Activated CD4-positive, alpha-beta T cell treated with anti-CD3 and anti-CD28 coated beads for 48 hours (primary cell): ENCODE results near the gene TXNDC11.

Experiments used
- DNase-seq: peaks from one replicate; pipeline ENCODE4 v3.0.0-alpha.2; 2020

Gene TXNDC11

DNA sequence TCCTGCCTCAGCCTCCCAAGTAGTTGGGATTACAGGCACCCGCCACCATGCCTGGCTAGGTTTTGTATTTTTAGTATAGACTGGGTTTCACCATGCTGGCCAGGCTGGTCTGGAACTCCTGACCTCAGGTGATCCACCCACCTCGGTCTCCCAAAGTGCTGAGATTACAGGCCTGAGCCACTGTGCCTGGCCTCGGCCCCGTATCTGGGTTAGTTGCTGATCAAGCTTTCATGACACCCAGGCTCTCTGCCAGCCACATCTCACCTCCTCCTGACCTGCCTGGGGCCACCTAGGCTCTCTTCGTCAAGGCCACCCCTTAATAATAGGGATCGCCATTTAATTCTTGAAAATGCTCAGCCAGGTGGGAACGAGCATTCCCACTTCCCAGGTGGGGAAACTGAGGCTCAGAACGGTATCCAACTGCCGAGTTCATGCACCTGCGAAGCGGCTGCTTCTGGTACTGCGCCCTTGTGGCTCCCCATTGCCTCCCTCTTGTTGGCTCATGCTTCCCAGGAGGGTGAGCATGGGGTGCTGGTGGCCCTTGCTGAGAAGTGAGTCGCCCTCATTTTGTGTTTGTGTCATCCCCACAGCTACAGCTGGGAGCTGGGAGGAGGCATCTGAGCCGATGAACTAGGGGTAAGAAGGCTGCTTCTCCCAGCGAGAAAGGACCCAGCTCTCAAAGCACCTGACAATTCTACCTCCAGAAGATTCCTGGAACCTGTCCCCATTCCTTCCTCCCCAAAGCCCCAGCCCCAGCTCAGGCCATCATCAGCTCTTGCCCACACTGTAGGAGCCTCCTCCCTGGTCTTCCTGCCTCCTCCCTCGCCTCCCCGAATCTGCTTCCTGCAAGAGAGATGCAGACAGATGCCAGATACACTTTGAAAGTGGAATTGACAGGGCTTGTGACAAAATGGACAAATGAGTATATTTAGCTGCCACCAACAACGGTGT is 91.7 kb downstream of the TXNDC11 start:
- DNase-seq = no peak

DNA sequence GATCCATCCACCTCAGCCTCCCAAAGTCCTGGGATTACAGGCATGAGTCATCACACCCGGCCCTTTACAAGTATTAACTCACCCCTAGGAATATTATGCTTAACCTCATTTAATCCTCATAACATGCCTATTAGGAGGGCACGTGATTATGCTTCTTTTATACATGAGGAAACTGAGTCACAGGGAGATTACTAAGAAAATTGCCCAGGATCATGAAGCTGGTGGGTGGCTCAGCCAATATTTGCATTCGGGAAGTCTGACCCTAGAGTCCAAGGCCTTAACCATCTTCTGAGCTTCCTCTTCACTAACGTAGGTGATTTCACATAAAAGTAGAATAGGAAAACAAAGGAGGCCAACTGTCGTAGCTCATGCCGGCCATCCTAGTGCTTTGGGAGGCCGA is 93.4 kb downstream of the TXNDC11 start:
- DNase-seq = no peak

DNA sequence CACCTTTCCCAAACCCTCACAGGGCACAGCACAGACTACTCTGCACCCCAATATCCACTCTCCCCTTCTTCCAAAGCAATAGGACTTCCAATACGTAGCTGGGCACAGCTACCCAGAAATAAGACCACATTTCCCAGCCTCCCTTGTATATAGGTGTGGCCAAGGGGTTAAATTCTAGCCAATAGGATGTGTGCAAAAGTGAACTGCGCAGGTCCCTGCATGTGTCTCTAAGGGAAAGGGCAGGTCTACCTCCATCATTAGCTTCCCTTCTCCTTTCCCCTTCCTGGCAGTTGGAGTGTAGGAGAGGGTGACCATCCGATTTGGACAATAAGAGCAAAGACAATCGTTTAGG is 99.9 kb downstream of the TXNDC11 start:
- DNase-seq = no peak

DNA sequence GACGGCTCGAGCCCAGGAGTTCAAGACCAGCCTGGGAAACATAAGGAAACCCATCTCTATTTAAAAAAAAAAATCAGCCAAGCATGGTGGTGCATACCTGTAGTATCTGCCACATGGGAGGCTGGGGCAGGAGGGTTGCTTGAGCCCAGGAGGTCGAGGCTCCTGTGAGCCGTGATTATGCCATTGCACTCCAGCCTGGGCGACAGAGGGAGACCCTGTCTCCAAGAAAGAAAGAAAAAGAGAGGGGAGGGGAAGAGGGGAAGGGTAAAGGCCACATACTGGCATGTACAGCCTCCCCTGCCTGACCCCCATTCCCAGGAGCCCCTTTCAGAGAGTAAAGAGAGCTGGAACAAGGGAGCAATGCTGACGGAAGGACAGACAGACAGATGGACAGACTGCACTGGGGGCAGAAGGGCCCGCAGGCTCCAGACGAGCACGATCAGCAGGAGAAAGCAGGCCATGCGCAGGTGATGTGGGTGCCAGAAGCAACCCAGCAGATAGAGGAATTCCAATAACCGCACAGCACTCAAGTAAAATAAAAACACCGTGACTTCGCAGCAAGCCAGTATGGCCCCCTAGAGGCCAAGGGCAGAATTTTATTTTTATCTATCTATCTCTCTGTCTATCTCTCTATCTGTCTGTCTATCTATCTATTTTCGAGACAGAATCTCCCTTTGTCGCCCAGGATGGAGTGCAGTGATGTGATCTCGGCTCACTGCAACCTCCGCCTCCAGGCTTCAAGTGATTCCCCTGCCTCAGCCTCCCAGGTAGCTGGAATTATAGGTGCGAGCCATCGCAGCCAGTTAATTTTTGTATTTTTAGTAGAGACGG is 101.5 kb downstream of the TXNDC11 start:
- no peak for DNase-seq

DNA sequence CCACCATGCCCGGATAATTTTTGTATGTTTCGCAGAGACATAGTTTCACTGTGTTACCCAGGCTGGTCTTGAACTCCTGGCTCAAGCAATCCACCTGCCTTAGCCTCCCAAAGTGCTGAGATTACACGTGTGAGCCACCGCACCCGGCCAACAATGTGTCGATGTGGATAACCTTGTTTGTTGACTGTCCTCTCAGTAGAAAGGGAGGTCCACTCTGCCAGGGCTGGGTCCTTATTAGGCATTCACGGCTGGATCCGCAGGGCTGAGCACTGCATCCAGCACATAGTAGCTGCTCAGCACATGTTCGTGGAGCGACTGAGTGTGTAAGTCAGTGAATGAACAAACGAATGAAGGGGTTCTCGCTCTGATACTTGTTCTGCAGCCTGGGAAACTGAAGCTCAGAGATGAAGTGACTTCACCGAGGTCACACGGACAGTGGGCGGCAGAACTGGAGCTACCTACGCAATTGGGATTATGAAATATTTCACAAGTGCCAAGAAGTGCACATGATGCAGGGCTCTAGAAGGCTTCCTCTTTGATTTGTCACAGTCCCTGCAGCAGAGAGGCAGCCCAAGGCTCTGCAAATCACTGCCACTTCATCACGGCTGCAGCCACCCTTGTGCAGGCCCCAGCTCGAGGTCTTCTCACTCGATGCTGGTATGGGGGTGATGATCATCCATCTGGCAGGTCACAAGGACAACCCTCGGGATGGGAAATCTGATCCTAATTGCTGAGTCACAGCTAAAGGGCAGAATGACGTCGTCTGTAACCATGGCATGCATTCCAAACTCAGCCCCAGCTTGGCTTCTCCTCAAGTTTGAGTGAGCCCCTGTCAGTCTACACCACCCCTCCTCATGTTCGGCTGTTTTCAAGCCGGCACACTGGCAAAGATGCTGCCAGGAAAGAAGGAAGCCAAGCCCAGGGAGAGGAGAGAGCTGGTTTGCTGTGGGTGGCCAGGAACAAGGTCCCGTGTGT is 102.4 kb downstream of the TXNDC11 start:
- no peak for DNase-seq

DNA sequence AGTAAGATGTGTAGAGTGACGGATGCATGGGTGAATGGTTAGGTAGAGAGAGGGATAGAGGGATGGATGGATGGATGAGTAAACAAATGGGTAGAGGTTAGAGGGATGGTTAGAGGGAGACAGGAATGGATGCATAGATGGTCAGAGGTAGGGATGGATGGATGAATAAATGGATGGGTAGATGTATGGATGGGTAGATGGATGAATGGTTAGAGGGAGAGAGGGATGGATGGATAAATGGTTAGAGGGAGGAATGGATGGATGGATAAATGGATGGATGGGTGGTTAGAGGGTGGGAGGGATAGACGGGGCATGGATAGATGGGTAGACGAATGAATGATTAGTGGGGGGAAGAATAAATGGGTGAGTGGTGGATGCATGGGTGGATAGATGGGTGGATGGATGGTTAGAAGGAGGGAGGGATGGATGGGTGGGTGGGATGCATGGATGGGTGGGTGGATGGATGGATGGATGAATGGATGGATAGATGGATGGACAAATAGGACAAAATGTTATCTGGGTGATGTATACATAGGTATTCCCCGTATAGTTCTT is 103.6 kb downstream of the TXNDC11 start:
- DNase-seq = no peak

DNA sequence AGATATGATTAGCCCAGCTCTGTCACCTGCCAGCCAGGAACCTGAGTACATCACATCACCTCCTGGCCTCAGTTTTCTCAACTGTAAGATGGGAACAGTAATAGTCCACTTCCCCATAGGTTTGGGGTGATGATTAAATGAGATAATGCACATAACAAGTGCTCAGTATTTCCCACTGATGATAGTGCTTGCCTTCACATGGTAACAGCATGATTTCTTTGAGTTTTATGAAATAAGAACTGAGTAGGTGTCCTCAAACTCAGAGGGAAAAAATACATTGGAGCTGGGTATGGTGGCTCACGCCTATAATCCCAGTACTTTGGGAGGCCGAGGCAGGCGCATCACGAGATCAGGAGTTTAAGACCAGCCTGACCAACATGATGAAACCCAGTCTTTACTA is 104.5 kb downstream of the TXNDC11 start:
- DNase-seq = no peak

DNA sequence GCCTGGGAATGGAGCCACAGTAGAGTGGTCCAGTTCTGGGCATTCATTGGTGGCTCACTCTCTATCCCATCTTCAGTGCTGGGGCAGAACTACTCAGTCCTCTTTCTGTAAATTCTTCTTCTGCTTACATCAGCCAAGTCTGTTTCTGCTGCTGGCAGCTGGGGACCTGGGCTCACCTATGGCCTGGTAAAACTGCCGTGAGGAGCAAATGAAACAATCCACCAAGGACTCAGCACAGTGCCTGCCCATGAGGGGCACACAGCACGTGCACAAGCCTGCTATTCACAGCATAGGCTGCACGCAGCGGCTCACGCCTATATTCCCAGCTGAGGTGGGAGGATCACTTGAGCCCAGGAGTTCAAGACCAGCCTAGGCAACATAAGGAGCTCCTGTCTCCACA is 105.3 kb downstream of the TXNDC11 start:
- DNase-seq = no peak

DNA sequence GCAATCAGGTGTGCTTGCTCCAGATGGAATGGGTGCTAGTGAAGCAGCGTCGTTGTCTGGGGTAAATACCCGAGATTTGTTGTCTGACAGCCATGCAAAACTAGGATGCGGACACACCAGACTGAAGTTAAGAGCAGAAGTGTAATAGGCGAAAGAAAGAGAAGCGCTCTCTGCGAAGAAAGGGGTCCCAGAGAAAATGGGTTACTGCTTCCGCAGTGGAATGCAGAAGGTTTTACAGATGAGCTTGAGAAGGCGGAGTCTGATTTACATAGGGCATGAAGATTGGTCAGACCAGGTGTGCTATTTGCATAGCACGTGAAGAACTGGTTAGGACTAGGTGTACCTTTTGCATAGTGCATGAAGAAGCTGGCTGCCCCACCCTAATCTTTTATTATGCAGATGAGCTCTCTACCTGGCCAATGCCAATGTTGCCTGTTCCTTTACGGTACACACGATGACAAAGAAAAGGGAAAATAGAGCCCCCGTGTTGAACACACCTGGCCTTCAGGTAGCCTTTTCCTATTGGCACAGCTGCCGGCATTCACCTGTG is 106.4 kb downstream of the TXNDC11 start:
- DNase-seq = no peak

DNA sequence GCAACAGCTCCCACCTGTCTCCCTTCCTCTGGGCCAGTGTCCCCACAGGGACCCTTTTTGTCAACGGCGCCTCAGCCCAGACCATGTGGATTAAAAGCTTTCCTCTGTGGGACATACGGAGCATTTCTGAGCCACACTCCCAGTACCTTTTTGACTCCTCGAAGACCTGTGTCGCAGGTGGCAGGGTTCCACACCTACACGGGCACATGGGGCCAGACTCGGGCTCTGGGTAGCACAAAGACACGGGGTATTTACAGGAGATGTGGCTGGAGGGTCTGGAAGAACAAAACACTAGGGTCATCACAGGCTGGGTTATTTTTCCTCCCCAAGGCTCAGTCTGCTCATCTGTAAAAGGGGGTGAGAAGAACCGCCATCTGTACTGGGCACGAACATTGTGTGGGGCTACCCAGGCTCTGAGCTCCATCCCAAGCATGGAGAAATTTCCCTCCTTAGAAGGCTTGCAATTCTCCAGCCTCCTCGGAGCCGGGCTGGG is 106.9 kb downstream of the TXNDC11 start:
- DNase-seq = no peak

DNA sequence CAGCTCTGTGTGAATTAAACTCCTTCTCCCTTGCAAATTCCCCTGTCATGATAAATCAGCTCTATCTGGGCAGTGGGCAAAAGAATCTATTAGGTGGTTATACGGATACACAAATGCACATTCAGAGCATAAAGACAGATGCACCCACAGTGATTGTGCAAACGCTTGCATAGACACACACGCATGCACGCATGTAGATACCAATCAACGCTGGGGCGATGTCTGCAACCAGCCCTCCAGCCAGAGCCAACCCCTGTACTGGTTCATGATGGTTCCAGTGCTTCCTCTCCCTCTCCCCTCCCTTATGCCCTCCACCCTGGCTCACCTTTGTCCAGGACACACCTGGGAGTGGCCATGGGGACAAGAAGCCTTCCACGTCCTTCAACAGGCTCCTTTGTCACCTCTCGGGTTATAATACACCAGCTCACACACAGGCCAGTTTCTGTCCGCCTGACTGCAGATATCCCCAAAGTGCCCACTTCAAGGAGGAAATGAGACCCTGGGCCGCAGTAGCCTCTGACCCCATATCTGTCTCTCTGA is 107.5 kb downstream of the TXNDC11 start:
- no peak for DNase-seq

DNA sequence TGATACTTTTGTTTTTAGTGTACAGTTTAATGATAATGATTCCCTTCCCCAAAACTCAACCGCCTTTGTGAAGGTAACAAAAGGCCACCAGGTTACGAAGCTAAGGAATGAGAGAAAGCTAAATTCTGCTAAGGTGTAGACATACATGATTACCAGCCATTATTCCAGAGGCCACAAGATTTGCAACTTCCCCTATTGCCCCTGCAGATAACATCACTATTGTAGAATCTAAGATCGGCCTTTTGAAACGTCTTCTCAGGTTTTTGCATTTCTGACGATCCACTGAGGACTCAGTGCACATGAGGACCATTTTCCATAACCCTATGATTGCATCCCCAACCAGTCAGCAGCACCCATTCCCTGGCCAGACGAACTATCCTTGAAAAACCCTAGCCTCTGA is 108.3 kb downstream of the TXNDC11 start:
- no peak for DNase-seq

DNA sequence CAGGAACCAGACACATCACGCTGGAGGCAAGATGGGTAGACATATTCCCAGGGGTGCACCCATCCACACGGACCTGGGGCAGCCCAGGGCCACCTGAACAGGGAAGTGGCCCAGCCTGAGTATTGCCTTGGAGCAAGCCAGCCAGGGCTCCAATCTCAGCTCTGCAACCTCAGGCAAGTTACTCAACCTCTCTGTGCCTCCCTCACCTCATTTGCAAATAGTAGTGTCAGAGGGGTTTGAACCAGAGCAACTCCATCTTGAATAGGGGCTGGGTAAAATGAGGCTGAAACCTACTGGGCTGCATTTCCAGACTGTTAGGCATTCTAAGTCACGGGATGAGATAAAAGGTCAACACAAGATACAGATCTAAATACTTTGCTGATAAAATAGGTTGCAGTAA is 109.5 kb downstream of the TXNDC11 start:
- no peak for DNase-seq

DNA sequence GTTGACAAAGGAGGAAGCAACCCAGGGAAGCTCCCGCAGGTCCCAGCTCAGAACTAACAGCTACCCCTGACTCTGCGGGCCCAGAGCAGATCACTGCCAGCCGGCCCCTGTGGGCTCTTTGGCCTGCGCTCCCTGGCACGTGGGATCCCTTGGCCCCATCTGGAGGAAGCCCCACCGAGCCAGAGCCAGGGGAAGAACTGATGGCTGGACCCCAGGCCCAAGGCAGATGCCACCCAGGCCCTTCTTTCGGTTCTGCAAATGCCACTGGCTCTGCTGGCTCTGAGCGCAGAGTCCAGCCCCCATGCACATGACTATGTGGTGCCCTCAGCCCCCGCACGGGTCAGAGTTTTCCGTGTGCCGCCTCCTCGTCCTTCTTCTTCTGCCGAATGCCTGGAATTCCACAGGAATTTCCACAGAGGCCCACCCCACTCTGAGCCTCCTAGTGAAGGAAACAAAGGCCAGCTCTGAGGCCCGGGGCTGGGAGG is 110.2 kb downstream of the TXNDC11 start:
- no peak for DNase-seq

DNA sequence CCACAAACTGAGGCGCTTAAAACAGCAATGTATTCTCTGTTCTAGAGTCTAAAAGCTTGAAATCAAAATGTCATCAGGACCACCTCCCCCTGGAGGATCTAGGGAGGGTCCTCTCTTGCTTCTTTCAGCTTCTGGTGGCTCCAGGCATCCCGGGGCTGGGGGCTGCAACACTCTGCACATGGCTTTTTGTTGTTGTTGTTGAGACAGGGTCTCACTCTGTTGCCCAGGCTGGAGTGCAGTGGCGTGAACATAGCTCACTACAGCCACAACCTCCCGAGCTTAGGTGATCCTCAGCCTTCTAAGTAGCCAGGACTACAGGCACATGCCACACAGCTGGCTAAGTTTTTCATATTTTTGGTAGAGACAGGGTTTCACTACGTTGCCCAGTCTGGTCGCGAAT is 111.4 kb downstream of the TXNDC11 start:
- no peak for DNase-seq

DNA sequence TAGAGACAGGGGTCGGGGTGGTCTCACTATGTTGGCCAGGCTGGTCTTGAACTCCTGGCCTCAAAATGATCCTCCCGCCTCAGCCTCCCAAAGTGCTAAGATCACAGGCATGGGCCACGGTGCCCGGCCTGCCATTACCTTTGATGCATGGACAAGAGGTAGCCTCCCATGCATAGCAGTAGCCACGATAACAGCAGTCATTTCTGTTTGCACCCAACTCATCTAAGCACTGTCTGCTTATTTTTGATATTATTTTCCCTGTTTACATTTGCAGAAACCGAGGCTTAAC is 111.9 kb downstream of the TXNDC11 start:
- DNase-seq = no peak

DNA sequence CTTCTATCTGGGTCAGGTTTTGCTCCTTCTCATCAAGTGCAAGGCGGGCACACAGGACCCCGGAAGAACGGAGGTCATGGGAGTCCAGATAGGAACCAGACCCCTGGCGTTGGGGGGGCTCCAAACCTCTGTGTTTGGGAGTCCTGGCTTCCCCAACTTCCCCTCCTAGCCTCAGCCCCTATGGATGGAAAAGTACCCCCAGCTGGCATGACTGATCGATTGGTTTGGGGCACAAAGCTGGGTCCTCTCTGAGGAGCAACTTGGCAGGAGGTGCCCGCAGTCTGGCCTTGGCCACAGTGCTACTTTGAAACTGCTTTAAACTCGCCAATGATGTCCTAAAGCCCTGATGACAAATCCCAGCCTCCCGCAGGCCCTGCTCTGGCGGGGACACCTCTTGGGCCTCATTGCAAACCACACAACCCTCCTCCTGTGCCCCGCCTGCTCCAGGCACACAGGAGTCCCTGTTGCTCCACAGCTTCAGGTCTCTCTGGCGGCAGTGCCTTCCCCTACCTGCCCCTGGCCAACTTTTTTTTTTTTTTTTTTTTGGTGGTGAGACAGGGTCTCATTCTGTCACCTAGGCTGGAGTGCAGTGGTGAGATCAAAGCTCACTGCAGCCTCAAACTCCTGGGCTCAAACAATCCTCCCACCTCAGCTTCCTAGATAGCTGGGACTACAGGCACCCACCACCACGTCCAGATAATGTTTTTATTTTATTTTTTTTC is 112.5 kb downstream of the TXNDC11 start:
- no peak for DNase-seq
